Hepatocyte (in vitro differentiated cells): ENCODE measurements around the gene EIF4A2.

ENCODE experiments used
- CTCF ChIP-seq: fragments of 200-600 bp; sonication (generic); IDR thresholded peaks from 2 replicates; pipeline ENCODE4 v1.5.1; 2016; ENCODE audit warnings: antibody characterized with exemption, mild to moderate bottlenecking; ENCODE audit not compliant: poor library complexity
- EZH2phosphoT487 ChIP-seq: fragments of 200-600 bp; sonication (generic); IDR thresholded peaks from one replicate; pipeline ENCODE4 v1.6.1; 2018; ENCODE audit warnings: antibody characterized with exemption, mild to moderate bottlenecking, low read depth, moderate library complexity; ENCODE audit not compliant: unreplicated experiment, severe bottlenecking

GRCh38 chr3:186800285-186800684 lies 16.9 kb downstream of the EIF4A2 start:
- TF ChIP-seq CTCF, result no peak
- no peak for TF ChIP-seq EZH2phosphoT487
